ENCODE measurements around the gene IGLL5. TPM values are rescaled to one million over a fixed set of nuclear protein-coding genes. Genes with fewer than 3 reads are reported as not detected.

The IGLL5 gene
- total and polyA plus RNA-seq, 2 of the 13 experiments (the other 11 are each of a cell fraction or from before 2014, with no cell fraction given), result not detected

DNA sequence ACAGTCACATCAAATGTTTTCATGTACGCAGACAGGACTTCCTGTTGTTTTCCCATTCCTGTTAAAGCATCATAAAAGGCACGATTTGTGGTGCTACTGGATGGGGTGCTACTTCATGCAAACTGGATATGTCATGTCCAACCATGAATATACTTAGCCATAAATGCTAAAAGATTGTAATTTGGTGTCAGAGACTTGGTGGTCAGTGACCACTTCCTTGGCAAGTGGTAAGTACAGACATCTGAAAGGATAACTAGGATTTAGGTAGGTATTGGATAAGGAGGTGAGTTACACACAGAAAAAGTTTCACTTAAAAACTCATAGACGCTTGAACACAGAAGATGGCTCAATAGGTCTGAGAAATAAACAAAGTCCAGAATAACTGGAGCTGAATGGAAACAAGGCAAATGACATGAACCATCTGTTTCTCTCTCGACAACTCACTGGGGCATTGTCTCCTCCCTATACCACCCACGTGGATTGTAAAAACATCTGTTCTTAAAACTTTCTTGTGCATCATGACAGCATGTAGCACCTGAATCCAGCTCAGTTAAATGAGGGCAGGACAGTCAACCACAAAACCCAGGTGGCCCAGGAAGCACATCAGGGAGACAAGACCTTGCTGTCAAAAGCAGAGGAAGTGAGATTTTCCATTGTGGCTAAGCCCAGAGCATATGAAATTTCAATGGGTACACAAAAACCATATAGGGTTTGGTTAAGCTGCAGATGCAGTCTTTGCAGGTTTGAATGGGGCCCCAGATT lies 22.1 kb upstream of the IGLL5 start (continued):
- no peak for TF ChIP-seq ZBTB38 (CRISPR knock-in tag; IDR thresholded peaks at IDR 0.05)

DNA sequence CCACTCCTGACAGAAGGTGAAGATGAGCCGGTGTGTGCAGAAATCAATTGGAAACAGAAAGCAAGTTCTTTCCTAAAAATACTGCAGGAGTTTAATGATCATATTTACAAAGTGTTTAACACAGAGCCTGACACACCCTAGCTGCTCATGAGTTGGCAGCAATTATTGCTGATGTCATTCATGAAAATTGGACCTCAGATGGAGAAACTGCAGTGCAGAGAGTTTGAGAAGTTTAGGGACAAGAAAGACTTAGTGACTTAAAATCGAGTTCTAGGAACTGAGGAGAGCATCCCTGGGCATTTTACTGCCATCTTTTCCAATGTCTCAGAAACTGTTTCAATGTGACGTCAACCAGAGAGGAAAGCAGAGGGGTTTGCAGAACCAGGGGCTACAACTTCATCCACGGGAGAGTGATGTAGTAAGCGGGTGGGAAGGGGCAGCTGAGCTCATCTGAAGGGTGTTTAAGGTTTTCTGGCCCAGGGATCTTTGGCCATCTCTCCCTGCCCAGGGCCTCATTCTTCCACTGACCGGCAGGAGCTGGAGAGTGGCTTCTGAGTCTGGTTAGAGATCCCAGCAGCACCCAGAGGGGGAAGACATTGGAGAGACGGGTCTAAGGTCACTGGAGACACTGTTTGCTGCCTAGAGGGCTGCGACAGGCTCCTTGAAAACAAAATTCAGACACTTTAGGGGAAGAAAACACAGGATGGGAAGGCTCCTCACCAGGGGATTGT lies 21.1 kb upstream of the IGLL5 start:
- intact Hi-C loops (cut with micrococcal nuclease; ENCODE audit: unreplicated experiment) (no loop called here), in situ Hi-C loops (cut with HindIII; ENCODE audit: extremely low pct_ligation_motif_present, low pct_unique_long_range_greater_than_20kb) (no loop called here)
- FAIRE-seq (no peak), DNase-seq (ENCODE audit: low spot score) (no peak), ATAC-seq (no peak)
- Histone ChIP-seq H3K4me1 (ENCODE audit: insufficient read depth, low read length) (no peaks in the 10 kb centered on the region), H3K4me2 (ENCODE audit: low read depth, low read length) (no peak overlapping the region), H2AFZ (ENCODE audit: low read length) (no peak overlapping the region), H3K36me3 (replicated peaks in 1 of 2; ENCODE audit: control insufficient read depth in 1 of 2, insufficient read depth in 2 of 2, low read length in 2 of 2) (no peaks in the 10 kb centered on the region), H3K9ac (ENCODE audit: insufficient read depth, low read depth, low read length) (no peak overlapping the region), H3K79me2 (ENCODE audit: insufficient read depth, low read length) (no peaks in the 10 kb centered on the region), H4K20me1 (ENCODE audit: insufficient read depth, low read length) (no peaks in the 10 kb centered on the region), H3K27me3 (ENCODE audit: control insufficient read depth in 1 of 2, insufficient read depth in 2 of 2, low read length in 2 of 2) (peaks cover 1 to 15% of the 10 kb centered on the region in 2 experiments; a peak in 2 of 5 replicates), H3K27ac (ENCODE audit: extremely low read length, insufficient read depth, low read length) (no peak overlapping the region), H3K9me3 (ENCODE audit: low read length) (no peaks in the 10 kb centered on the region), H3K4me3 (replicated peaks in 1 of 3; ENCODE audit: insufficient read depth in 1 of 3, low read depth in 2 of 3, low read length in 3 of 3) (no peak overlapping the region)
- CTCF ChIA-PET (ENCODE audit: low intra/inter-chr PET ratio, low total read pairs), result no interaction called here
- under 1% methylated on average over 7 of the region's 8 CpGs for WGBS (ENCODE audit: low lambda C conversion rate)
- 0 out of 2 replicates have a peak, but pooled peaks have one; percentile 44 for TF ChIP-seq CREB1 (IDR thresholded peaks at IDR 0.05)
- no peak for TF ChIP-seq CREB1 (CRISPR knock-in tag; IDR thresholded peaks at IDR 0.05)
- TF ChIP-seq ZFP37 (CRISPR knock-in tag; IDR thresholded peaks at IDR 0.05; ENCODE audit: borderline replicate concordance), result no peak
- BruUV-seq (replicated peaks), result no TSS peak
- POLR2A ChIA-PET, result no interaction called here
